Ovary (tissue), 3 donors: ENCODE results near the gene NPFF.

ENCODE experiments used
- EP300 ChIP-seq: sonication (generic); formaldehyde crosslinking; IDR thresholded peaks from one replicate; pipeline ENCODE4 v1.6.1; 2017; ENCODE audit warnings: antibody characterized with exemption
- POLR2A ChIP-seq: fragments of 450-650 bp; IDR thresholded peaks from one replicate; pipeline ENCODE4 v1.6.1; 2017; ENCODE audit warnings: antibody characterized with exemption, mild to moderate bottlenecking, moderate library complexity
- TF ChIP-seq, protein P1 (sequence below), 3 donors: fragments of 450-650 bp in 2 of 3; fragments of 200-600 bp in 1 of 3; IDR thresholded peaks; one replicate each; pipeline versions ENCODE4 v1.5.1 to v1.8.0; 2016 to 2022; ENCODE audit warnings: antibody characterized with exemption in 3 of 3, mild to moderate bottlenecking in 1 of 3
- donor health status: DM: no; HTN: no; CAD: no.

DNA sequence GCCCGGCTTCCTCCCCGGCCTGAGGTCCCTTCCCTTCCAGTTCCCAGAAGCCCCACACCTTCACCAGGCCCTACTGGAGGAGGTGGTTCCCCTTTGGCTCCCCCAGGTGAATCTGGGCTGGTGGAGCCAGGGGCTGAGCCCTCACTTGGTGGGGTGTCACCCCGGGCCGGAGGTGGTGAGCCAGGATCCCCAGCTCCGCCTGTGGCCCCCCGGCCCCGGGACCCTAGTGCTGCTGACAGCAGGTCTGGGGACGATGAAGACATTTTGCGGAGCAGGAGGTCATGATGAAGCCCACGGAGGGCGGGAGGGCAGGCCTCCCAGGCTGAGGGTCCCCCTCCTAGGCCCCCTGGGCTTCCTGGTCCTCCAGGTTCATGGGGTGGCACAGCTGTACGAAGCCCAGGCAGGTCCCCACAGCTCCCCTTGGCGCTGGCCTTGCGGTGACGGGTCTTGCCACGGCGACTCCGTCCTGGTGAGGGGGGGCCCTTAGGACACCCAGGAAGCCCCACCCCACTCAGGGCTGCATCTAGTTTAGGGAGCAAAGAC is 24.6 kb downstream of the NPFF start:
- TF ChIP-seq, protein P1, sequence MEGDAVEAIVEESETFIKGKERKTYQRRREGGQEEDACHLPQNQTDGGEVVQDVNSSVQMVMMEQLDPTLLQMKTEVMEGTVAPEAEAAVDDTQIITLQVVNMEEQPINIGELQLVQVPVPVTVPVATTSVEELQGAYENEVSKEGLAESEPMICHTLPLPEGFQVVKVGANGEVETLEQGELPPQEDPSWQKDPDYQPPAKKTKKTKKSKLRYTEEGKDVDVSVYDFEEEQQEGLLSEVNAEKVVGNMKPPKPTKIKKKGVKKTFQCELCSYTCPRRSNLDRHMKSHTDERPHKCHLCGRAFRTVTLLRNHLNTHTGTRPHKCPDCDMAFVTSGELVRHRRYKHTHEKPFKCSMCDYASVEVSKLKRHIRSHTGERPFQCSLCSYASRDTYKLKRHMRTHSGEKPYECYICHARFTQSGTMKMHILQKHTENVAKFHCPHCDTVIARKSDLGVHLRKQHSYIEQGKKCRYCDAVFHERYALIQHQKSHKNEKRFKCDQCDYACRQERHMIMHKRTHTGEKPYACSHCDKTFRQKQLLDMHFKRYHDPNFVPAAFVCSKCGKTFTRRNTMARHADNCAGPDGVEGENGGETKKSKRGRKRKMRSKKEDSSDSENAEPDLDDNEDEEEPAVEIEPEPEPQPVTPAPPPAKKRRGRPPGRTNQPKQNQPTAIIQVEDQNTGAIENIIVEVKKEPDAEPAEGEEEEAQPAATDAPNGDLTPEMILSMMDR (IDR thresholded peaks at IDR 0.05) = no peak
- TF ChIP-seq POLR2A (no peak), EP300 (no peak)
